GM13976 (cell line): ENCODE results near the gene CNN3.

Source experiments
- DNase-seq: peaks from one replicate; pipeline ENCODE4 v3.0.0; 2012; ENCODE audit warnings: low spot score
- in situ Hi-C: fragments of 300-500 bp; cut with MboI; formaldehyde crosslinking; loops from one replicate; pipeline ENCODE4 v1.12.0; 2022; ENCODE audit warnings: low sequenced_read_pairs, mixed read lengths, inconsistent platforms; ENCODE audit not compliant: unreplicated experiment
- TF ChIP-seq, protein P1 (sequence below): IDR thresholded peaks from 2 replicates; pipeline ENCODE4 v1.5.1; 2012; ENCODE audit warnings: borderline replicate concordance, mild to moderate bottlenecking; ENCODE audit not compliant: insufficient read depth; ENCODE audit errors: extremely low read depth, missing control alignments, control extremely low read depth

The CNN3 gene

DNA sequence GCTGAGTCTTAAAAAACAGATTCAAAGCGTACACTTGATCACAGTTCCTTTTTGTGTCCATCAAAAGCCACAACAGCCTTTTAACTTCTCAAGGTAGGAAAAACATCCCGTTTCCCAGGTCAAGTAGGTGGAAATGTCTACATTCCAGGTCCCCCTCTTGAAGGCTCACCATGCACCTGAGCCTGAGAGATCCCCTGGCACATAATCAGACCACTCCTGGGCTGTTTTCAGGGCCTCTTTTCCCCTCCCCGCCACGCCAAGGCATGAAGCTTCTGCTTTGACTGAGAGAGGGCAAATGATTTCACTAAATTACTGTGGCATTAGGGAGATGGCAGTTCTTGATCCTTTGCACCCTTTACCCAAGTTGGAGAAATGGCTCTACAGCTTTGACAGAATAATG, 21.7 kb downstream of the CNN3 start:
- DNase-seq, result no peak
- in situ Hi-C loops, result no loop called here
- TF ChIP-seq, protein P1, sequence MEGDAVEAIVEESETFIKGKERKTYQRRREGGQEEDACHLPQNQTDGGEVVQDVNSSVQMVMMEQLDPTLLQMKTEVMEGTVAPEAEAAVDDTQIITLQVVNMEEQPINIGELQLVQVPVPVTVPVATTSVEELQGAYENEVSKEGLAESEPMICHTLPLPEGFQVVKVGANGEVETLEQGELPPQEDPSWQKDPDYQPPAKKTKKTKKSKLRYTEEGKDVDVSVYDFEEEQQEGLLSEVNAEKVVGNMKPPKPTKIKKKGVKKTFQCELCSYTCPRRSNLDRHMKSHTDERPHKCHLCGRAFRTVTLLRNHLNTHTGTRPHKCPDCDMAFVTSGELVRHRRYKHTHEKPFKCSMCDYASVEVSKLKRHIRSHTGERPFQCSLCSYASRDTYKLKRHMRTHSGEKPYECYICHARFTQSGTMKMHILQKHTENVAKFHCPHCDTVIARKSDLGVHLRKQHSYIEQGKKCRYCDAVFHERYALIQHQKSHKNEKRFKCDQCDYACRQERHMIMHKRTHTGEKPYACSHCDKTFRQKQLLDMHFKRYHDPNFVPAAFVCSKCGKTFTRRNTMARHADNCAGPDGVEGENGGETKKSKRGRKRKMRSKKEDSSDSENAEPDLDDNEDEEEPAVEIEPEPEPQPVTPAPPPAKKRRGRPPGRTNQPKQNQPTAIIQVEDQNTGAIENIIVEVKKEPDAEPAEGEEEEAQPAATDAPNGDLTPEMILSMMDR, result no peak

GRCh38 chr1:94903280-94904009, 23.5 kb downstream of the CNN3 start:
- TF ChIP-seq, protein P1, result no peak
- DNase-seq, result no peak
- in situ Hi-C loops, result no loop called here

- in situ Hi-C loops, result no loop called here
- DNase-seq, result no peak
- TF ChIP-seq, protein P1, result no peak
Measured at GRCh38 chr1:94901841-94902240, 25.1 kb downstream of the CNN3 start.

GRCh38 chr1:94899756-94900155, 27.2 kb downstream of the CNN3 start:
- TF ChIP-seq, protein P1, result no peak
- in situ Hi-C loops, result no loop called here
- no peak for DNase-seq

GRCh38 chr1:94898491-94899385, 28.2 kb downstream of the CNN3 start:
- TF ChIP-seq, protein P1, result no peak
- DNase-seq, result no peak
- in situ Hi-C loops, result no loop called here

DNA sequence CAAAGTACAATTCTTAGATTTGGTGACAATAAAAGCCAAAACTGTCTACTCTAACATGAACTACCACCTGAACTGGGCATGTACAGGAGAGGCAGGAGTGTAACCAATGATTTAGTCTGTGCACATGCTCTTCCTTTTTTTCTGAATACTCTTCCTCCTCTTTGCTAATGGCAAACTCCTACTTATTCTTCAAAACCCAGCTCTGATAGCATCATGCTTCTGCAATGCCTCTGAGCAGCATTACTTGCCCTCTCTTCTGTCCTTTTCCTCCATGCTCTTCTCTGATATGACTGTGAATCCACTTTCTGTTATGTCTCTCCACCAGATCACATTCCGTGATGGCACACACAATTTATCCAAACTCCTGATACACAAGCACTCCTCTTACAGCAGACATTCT, 31.4 kb downstream of the CNN3 start:
- TF ChIP-seq, protein P1, result no peak
- DNase-seq, result no peak
- in situ Hi-C loops, result no loop called here
